Astrocyte of the spinal cord (primary cell): ENCODE data around the gene SLX1A.
A peak's percentile ranks its signal among the peaks of the same experiment; 100 is the strongest.
"Not testable (repeated sequence)": the region's sequence is repeated elsewhere in the genome, so short reads cannot be mapped to it uniquely, and the experiment has no call there.

Source experiments
- DNase-seq: peaks from one replicate; pipeline ENCODE4 v3.0.0; 2011; ENCODE audit warnings: low read depth, low spot score
- H3K4me3 ChIP-seq: 2 replicates; pipeline ENCODE4 v1.5.1; 2011; ENCODE audit warnings: low read depth, mild to moderate bottlenecking, low read length, moderate library complexity
- in situ Hi-C: cut with HindIII; loops from 2 replicates; pipeline ENCODE4 v1.10.0; 2017; ENCODE audit warnings: low sequenced_read_pairs
- TF ChIP-seq, protein P1 (sequence below): IDR thresholded peaks from 2 replicates; pipeline ENCODE4 v1.5.1; 2012; ENCODE audit warnings: low read depth, mild to moderate bottlenecking, low read length, inconsistent platforms

SLX1A gene

DNA sequence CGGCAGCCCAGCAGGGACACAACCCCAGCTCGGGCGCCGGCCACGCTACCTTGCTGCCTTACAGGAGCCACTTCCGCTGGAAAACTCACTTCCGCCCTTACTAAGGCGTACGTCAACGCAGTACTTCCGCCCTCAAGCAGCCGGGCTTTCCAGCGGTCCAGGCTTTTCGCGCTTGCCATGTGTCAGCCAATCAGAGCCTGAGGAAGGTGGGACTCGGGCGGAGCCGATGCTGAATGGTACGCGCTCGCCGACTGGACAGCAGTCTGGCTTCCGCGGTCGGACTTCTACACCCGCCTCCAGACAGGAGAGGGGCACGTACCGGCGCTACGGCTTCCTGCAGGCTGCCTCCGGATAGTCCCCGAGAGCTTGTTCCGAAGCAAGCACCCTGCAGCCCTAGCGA, at the start of gene SLX1A, which contains the start of gene BOLA2B:
SLX1A (plus strand) TSS at position 261 of the 400 bp plus-strand sequence. CDS start 210 bp downstream, outside the sequence.
BOLA2B (minus strand) TSS at position 52 of the 400 bp plus-strand sequence. CDS start 71 bp downstream, outside the sequence.
- in situ Hi-C loops, DNase-seq: not testable (repeated sequence)
- H3K4me3 ChIP-seq = peak within 1 kb of the TSS; percentile 39

DNA sequence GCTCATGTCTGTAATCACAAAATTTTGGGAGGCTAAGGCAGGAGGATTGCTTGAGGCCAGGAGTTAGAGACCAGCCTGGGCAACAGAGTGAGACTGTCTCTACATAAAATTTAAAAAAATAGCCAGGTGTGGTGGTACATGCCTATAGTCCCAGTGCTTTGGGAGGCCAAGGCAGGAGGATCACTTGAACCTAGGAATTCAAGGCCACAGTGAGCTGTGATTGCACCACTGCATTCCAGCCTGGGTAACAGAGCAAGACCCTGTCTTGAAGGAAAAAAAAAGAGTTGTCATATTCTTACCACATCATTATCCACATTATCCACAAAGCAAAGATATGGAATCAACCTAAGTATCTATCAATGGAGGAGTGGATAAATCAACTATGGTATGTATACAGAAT, 49.7 kb upstream of the SLX1A start:
- no peak overlapping the region for H3K4me3 ChIP-seq
- no peak for DNase-seq
- TF ChIP-seq, protein P1, sequence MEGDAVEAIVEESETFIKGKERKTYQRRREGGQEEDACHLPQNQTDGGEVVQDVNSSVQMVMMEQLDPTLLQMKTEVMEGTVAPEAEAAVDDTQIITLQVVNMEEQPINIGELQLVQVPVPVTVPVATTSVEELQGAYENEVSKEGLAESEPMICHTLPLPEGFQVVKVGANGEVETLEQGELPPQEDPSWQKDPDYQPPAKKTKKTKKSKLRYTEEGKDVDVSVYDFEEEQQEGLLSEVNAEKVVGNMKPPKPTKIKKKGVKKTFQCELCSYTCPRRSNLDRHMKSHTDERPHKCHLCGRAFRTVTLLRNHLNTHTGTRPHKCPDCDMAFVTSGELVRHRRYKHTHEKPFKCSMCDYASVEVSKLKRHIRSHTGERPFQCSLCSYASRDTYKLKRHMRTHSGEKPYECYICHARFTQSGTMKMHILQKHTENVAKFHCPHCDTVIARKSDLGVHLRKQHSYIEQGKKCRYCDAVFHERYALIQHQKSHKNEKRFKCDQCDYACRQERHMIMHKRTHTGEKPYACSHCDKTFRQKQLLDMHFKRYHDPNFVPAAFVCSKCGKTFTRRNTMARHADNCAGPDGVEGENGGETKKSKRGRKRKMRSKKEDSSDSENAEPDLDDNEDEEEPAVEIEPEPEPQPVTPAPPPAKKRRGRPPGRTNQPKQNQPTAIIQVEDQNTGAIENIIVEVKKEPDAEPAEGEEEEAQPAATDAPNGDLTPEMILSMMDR = no peak
- in situ Hi-C loops = no loop called here

DNA sequence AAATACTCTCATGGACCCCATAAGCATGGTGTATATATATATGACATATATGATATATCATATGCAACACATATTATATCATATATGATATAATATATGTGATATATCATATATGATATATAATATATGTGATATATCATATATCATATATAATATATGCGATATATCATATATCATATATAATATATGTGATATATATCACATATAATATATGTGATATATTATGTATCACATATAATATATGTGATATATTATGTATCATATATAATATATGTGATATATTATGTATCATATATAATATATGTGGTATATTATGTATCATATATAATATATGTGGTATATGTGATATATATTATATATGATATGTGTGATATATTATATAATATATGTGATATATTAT, 48.8 kb upstream of the SLX1A start:
- in situ Hi-C loops = no loop called here
- no peak for DNase-seq
- H3K4me3 ChIP-seq = no peak overlapping the region
- TF ChIP-seq, protein P1 = no peak

DNA sequence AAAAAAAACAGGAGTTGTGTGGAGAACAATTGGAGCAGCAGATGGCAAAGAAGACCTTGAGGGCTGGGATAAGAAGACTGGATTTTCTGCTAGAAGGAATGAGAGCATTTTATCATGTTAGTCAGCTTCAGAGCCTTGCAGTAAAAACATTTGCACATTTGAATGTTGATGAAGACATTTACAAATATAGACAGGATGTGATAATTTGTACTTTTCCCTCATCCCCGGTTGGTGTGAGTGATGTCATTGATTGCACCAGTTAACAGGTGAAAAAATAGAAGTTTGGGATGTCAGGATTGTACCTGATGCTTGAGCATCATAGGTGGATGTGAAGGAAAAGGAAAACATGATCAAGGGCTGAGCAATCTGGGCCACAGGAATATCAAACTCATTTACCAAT, 48.0 kb upstream of the SLX1A start:
- DNase-seq = no peak
- TF ChIP-seq, protein P1 = no peak
- in situ Hi-C loops = no loop called here
- H3K4me3 ChIP-seq = no peak overlapping the region

DNA sequence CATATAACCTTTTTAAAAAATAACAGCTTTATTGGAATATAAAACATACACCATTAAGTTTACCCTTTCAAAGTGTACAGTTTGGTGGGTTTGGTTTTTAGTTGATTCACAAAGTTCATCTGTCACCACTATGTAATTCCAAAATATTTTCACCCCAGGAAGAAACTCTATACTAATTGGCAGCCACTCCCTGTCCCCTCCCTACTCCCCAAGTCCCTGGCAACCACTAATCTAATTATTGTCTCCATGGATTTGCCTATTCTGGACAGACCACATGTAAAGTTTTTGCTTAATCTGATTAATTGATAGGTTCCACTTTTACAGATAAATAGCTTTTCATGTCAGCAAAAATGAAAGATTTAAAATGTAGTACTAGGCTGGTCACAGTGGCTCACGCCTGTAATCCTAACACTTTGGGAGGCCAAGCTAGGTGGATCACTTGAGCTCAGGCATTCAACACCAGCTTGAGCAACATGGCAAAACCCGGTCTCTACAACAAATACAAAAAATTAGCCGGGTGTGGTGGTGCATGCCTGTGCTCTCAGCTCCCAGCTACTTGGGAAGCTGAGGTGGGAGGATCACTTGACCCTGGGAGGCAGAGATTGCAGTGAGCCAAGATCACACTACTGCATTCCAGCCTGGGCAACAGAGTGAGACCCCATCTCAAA, 45.7 kb upstream of the SLX1A start:
- H3K4me3 ChIP-seq = no peak overlapping the region
- no peak for DNase-seq
- in situ Hi-C loops = no loop called here
- TF ChIP-seq, protein P1 = no peak

DNA sequence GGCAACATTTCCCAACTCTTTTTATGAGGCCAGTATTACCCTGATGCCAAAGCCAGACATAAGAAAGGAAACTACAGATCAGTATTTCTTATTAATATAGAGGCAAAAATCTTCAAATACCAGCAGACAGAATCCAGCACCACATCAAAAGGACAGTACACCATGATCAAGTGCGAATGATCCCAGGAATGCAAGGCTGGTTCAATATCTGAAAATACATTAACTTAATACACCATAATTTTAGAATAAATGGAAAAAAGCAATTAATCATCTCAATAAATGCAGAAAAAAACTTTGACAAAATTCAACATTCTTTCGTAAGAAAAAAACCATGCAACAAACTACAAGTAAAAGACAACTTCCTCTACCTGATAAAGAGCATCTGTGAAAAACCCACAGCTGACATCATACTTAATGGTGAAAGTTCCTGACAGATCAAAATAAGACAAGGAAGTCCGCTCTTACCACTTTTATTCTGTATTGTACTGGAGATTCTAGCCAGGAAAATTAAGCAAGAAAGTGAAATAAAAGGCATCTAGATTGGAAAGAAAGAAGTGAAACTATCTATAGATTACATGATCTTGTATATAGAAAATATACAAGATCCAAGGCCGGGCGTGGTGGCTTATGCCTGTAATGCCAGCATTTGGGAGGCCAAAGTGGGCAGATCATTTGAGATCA, 44.3 kb upstream of the SLX1A start:
- TF ChIP-seq, protein P1 = no peak
- no peak overlapping the region for H3K4me3 ChIP-seq
- in situ Hi-C loops = no loop called here
- peak; percentile 3 for DNase-seq

DNA sequence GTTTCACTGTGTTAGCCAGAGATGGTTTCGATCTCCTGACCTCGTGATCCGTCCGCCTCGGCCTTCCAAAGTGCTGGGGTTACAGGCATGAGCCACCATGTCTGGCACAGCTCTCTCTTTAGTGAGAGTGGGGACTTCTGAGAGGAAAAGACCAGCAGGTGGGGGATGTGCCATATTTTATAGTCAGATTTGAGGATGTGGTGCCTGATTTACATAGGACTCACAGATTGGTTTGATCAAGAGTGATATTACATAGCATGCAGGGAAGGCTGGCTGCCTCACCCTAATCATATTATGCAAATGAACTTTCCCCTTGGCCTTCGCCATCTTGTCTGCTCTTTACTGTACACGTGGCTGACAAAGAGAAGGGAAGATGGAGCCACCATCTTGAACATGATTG, 42.6 kb upstream of the SLX1A start:
- DNase-seq = no peak
- TF ChIP-seq, protein P1 = no peak
- H3K4me3 ChIP-seq = no peak overlapping the region
- in situ Hi-C loops = no loop called here
